Adrenal gland (tissue), 12 donors: ENCODE measurements around the gene FAM228B. TPM values are rescaled to one million over a fixed set of nuclear protein-coding genes. Genes with fewer than 3 reads are reported as not detected.

Experiments
- DNase-seq, 7 donors: peaks; one replicate each; pipeline ENCODE4 v3.0.0-alpha.2; 2019 to 2020
- H3K27ac ChIP-seq, 5 donors: fragments of 200-600 bp; sonication (generic) in 4 of 5; 1 replicate in 3 of 5; 2 replicates in 2 of 5; pipeline versions ENCODE4 v1.5.1 to v1.8.0; 2016 to 2020; ENCODE audit warnings: mild to moderate bottlenecking in 1 of 5
- H3K27me3 ChIP-seq: fragments of 200-600 bp; 2 replicates; pipeline ENCODE4 v1.8.0; 2021
- H3K36me3 ChIP-seq, 2 donors: fragments of 200-600 bp; replicated peaks in 1 of 2; 1 replicate in 1 of 2; 2 replicates in 1 of 2; pipeline versions ENCODE4 v1.5.1 to v1.8.0; 2018 to 2022
- H3K4me1 ChIP-seq, 2 donors: fragments of 200-600 bp; replicated peaks in 1 of 2; 1 replicate in 1 of 2; 2 replicates in 1 of 2; pipeline versions ENCODE4 v1.5.1 to v1.8.0; 2018 to 2021
- H3K4me3 ChIP-seq, 4 donors: fragments of 200-600 bp; sonication (generic) in 3 of 4; one replicate each; pipeline ENCODE4 v1.5.1; 2016 to 2018
- H3K9me3 ChIP-seq, 3 donors: fragments of 200-600 bp; sonication (generic) in 1 of 3; replicated peaks in 1 of 3; 1 replicate in 2 of 3; 2 replicates in 1 of 3; pipeline versions ENCODE4 v1.5.1 to v1.8.0; 2016 to 2021
- CTCF ChIP-seq, 6 experiments: fragments of 450-650 bp in 4 of 6; fragments of 200-600 bp in 2 of 6; sonication (generic) in 1 of 6; IDR thresholded peaks; 1 replicate in 5 of 6; 2 replicates in 1 of 6; pipeline versions ENCODE4 v1.5.1 to v1.8.0; 2016 to 2021; ENCODE audit warnings: antibody characterized with exemption in 6 of 6, mild to moderate bottlenecking in 2 of 6, moderate library complexity in 1 of 6
- POLR2A ChIP-seq, 2 donors: fragments of 450-650 bp; IDR thresholded peaks; one replicate each; pipeline ENCODE4 v1.6.1; 2017; ENCODE audit warnings: antibody characterized with exemption in 2 of 2, mild to moderate bottlenecking in 2 of 2, moderate library complexity in 1 of 2
- WGBS, 4 donors: extraction: QIAGEN DNeasy Blood & Tissue Kit in 2 of 4; methylation state at CpG; one replicate each; pipeline versions ENCODE4 v1.1.5 to v1.1.7; 2013 to 2017; 5-methylcytosine and 5-hydroxymethylcytosine counted together
- intact Hi-C, 2 donors: fragments of 100-400 bp; cut with DNase I; formaldehyde crosslinking; loops; one replicate each; pipeline versions ENCODE4 v1.14.1 to v1.15.0; 2022 to 2023
- polyA plus RNA-seq, 3 donors: library from polyadenylated mRNA; stranded (reverse); fragments of 200-250 nt in 2 of 3; fragments of 350-450 nt in 1 of 3; fragmentation: Illumina TruSeq in 1 of 3; extraction: RNeasy Lipid Tissue Mini Kit (QIAGEN cat#74804) in 1 of 3; gene quantifications; one replicate each; pipeline ENCODE4 v1.2.3, GENCODE V29; 2013 to 2014
- total RNA-seq, 9 donors: library from RNA; depleted of rRNA in 4 of 9; stranded (reverse); fragments of >200 nt in 4 of 9; fragments of 120-200 nt in 1 of 9; fragmentation: NEBNext Ultra II Directional in 1 of 9; extraction: Animal tissue kit (Norgen Biotek cat#: 25700) in 1 of 9; gene quantifications; one replicate each; pipeline versions ENCODE4 v1.1.0 to v1.2.4, GENCODE V29; 2013 to 2023
- donor health status: healthy with polysubstance abuse.
- donor health status: Bipolar disorder and iron deficiency.
- donor health status: DM: yes; HTN: yes; CAD: no.
- donor health status: DM: no; HTN: no; CAD: no.
- donor health status: DM: no; HTN: no; CAD: no.
- donor health status: DM: yes; HTN: yes; CAD: no.

FAM228B gene
- total and polyA plus RNA-seq, 12 donors: 1.9 to 141 (median 29.2) TPM

- intact Hi-C loops: no loop called here
- TF ChIP-seq POLR2A (IDR thresholded peaks at IDR 0.05) (no peak), CTCF (IDR thresholded peaks at IDR 0.05) (no peak)
- no peak overlapping the region for H3K27ac ChIP-seq
- H3K9me3 ChIP-seq: no peaks in the 10 kb centered on the region
- H3K27me3 ChIP-seq: no peaks in the 10 kb centered on the region
- 86 to 100% (median 93%) methylated on average over 2 of the region's 2 CpGs for WGBS, 4 donors
- no peak overlapping the region for H3K4me3 ChIP-seq
- H3K36me3 ChIP-seq: peaks cover 0 to 74% of the 10 kb centered on the region in 2 donors
- H3K4me1 ChIP-seq: no peaks in the 10 kb centered on the region
- DNase-seq: no peak
These were observed 86.8 kb downstream of the FAM228B start for GRCh38 chr2:24210106-24210455.

GRCh38 chr2:24210723-24211122 lies 87.5 kb downstream of the FAM228B start:
- TF ChIP-seq CTCF (IDR thresholded peaks at IDR 0.05) (no peak), POLR2A (IDR thresholded peaks at IDR 0.05) (no peak)
- no peak overlapping the region for H3K4me3 ChIP-seq
- peaks cover 0 to 75% of the 10 kb centered on the region in 2 donors for H3K36me3 ChIP-seq
- H3K9me3 ChIP-seq: no peaks in the 10 kb centered on the region
- intact Hi-C loops: no loop called here
- no peaks in the 10 kb centered on the region for H3K4me1 ChIP-seq
- WGBS, 4 donors: 95 to 96% (median 95%) methylated on average over 14 to 21 of the region's 21 CpGs
- no peak overlapping the region for H3K27ac ChIP-seq
- no peaks in the 10 kb centered on the region for H3K27me3 ChIP-seq
- DNase-seq: peak in 1 of 7 donors; percentile 43

- TF ChIP-seq POLR2A (IDR thresholded peaks at IDR 0.05): no peak
- no peak for TF ChIP-seq CTCF (IDR thresholded peaks at IDR 0.05)
- H3K36me3 ChIP-seq: peaks cover 0 to 79% of the 10 kb centered on the region in 2 donors
- H3K27me3 ChIP-seq: no peaks in the 10 kb centered on the region
- no peak for DNase-seq
- no peaks in the 10 kb centered on the region for H3K9me3 ChIP-seq
- no peak overlapping the region for H3K27ac ChIP-seq
- WGBS, 4 donors: 83 to 86% (median 86%) methylated on average over 7 of the region's 7 CpGs
- no peaks in the 10 kb centered on the region for H3K4me1 ChIP-seq
- no peak overlapping the region for H3K4me3 ChIP-seq
- intact Hi-C loops: no loop called here
These were observed 88.1 kb downstream of the FAM228B start for GRCh38 chr2:24211408-24211807.

- H3K27ac ChIP-seq: no peak overlapping the region
These were observed 91.6 kb downstream of the FAM228B start for GRCh38 chr2:24214880-24215279.

More at GRCh38 chr2:24214880-24215279, 91.6 kb downstream of the FAM228B start:
- DNase-seq: no peak
- H3K4me3 ChIP-seq: no peak overlapping the region
- peaks cover 7 to 10% of the 10 kb centered on the region in 2 donors for H3K4me1 ChIP-seq
- no peaks in the 10 kb centered on the region for H3K27me3 ChIP-seq
- intact Hi-C loops: no loop called here
- no peaks in the 10 kb centered on the region for H3K9me3 ChIP-seq
- WGBS, 4 donors: 90 to 92% (median 91%) methylated on average over 3 of the region's 3 CpGs
- TF ChIP-seq CTCF (IDR thresholded peaks at IDR 0.05): no peak
- no peak for TF ChIP-seq POLR2A (IDR thresholded peaks at IDR 0.05)
- H3K36me3 ChIP-seq: peaks cover 0 to 57% of the 10 kb centered on the region in 2 donors

Other genes with a start within 250 kb of the FAM228B start
- 10 to 100 TPM in 8 of 9 donors, 1 to 10 TPM in 1; 3.4 to 26.7 (median 18.0) TPM for gene ATAD2B, start 196.3 kb upstream of the FAM228B start, total RNA-seq
- gene ATAD2B, start 196.3 kb upstream of the FAM228B start, polyA plus RNA-seq: 1 to 10 TPM; 4.1 to 6.4 (median 5.9) TPM
- 10 to 100 TPM in 6 of 9 donors, 1 to 10 TPM in 3; 6.2 to 17.3 (median 14.1) TPM for gene UBXN2A, start 183.0 kb upstream of the FAM228B start, total RNA-seq
- 10 to 100 TPM in 1 of 3 donors, 1 to 10 TPM in 2; 5.4 to 11.4 (median 5.4) TPM for gene UBXN2A, start 183.0 kb upstream of the FAM228B start, polyA plus RNA-seq
- under 1 TPM in 3 of 9 donors, not detected in 6; 0.30 to 0.61 (median 0.44) TPM for gene MFSD2B, start 113.4 kb upstream of the FAM228B start, total RNA-seq
- gene MFSD2B, start 113.4 kb upstream of the FAM228B start, polyA plus RNA-seq: under 1 TPM in 2 of 3 donors, not detected in 1; 0.03 to 0.16 TPM
- 10 to 100 TPM in 5 of 9 donors, 1 to 10 TPM in 4; 4.1 to 18.0 (median 12.5) TPM for gene WDCP, start 76.1 kb upstream of the FAM228B start, total RNA-seq
- gene WDCP, start 76.1 kb upstream of the FAM228B start, polyA plus RNA-seq: 10 to 100 TPM in 1 of 3 donors, 1 to 10 TPM in 2; 1.9 to 13.0 (median 2.0) TPM
- 10 to 100 TPM in 2 of 9 donors, 1 to 10 TPM in 7; 3.7 to 18.2 (median 5.7) TPM for gene FKBP1B, start 73.7 kb upstream of the FAM228B start, total RNA-seq
- gene FKBP1B, start 73.7 kb upstream of the FAM228B start, polyA plus RNA-seq: 1 to 10 TPM; 4.4 to 8.1 (median 7.0) TPM
- 100 to 1,000 TPM in 3 of 9 donors, 10 to 100 TPM in 6; 61.2 to 209 (median 81.2) TPM for gene SF3B6, start 47.1 kb upstream of the FAM228B start, total RNA-seq
- gene SF3B6, start 47.1 kb upstream of the FAM228B start, polyA plus RNA-seq: 100 to 1,000 TPM in 1 of 3 donors, 10 to 100 TPM in 2; 70.1 to 173 (median 75.8) TPM
- 10 to 100 TPM; 18.4 to 31.8 (median 26.9) TPM for gene TP53I3, start 38.6 kb upstream of the FAM228B start, total RNA-seq
- gene TP53I3, start 38.6 kb upstream of the FAM228B start, polyA plus RNA-seq: 10 to 100 TPM; 18.8 to 50.0 (median 48.4) TPM
- gene PFN4, start 135 bp upstream of the FAM228B start, total RNA-seq: 1 to 10 TPM in 2 of 9 donors, under 1 TPM in 4, not detected in 3; 0.41 to 1.6 (median 0.88) TPM
- 1 to 10 TPM in 1 of 3 donors, under 1 TPM in 2; 0.82 to 2.7 (median 0.84) TPM for gene PFN4, start 135 bp upstream of the FAM228B start, polyA plus RNA-seq
- gene FAM228A, start 51.6 kb downstream of the FAM228B start, total RNA-seq: 1 to 10 TPM in 2 of 9 donors, under 1 TPM in 7; 0.28 to 2.4 (median 0.72) TPM
- 1 to 10 TPM in 2 of 3 donors, under 1 TPM in 1; 0.64 to 2.4 (median 1.6) TPM for gene FAM228A, start 51.6 kb downstream of the FAM228B start, polyA plus RNA-seq
- 100 to 1,000 TPM in 1 of 9 donors, 10 to 100 TPM in 8; 35.1 to 108 (median 59.8) TPM for gene ITSN2, start 237.1 kb downstream of the FAM228B start, total RNA-seq
- 10 to 100 TPM; 39.2 to 63.2 (median 39.3) TPM for gene ITSN2, start 237.1 kb downstream of the FAM228B start, polyA plus RNA-seq